ENCODE results near the gene USP35.

DNA sequence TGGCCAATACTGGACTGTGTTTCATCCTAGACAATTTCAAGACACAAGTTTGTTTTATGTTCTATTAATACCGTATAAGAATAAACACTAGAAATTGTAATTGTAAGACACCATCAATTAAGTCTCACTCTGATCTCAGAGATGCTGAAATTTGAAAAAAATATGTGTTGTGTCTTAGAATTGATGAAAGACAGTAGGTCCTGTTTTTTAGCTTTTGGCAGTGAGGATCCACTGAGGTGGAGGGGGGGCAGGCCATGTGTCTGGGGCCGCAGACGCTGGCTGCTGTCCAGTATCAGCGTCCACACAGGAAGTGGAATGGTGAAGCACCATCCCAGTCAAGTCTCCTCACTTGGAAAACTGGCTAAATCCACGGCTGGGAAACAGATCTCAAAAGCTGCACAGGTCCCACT lies 26.8 kb upstream of the USP35 start:
- TF ChIP-seq POLR2A (IDR thresholded peaks at IDR 0.05; ENCODE audit: borderline replicate concordance, extremely low read depth, insufficient read depth, insufficient read length) (no peak), SIN3A (IDR thresholded peaks at IDR 0.05; ENCODE audit: low read depth) (no peak), POLR2AphosphoS5 (IDR thresholded peaks at IDR 0.05; ENCODE audit: low read depth, low read length) (no peak), RAD21 (IDR thresholded peaks at IDR 0.05; ENCODE audit: low read depth) (no peak), TCF7L2 (IDR thresholded peaks at IDR 0.05; ENCODE audit: borderline replicate concordance, extremely low read depth, insufficient read depth, insufficient read length) (no peak), FOSL1 (IDR thresholded peaks at IDR 0.05; ENCODE audit: low read depth) (no peak), JUND (IDR thresholded peaks at IDR 0.05) (no peak), EZH2 (IDR thresholded peaks at IDR 0.05) (no peak), EZH2phosphoT487 (IDR thresholded peaks at IDR 0.05; ENCODE audit: borderline replicate concordance) (no peak), YY1 (IDR thresholded peaks at IDR 0.05; ENCODE audit: extremely low read depth, insufficient replicate concordance, low read depth, low read length) (no peak), SP1 (IDR thresholded peaks at IDR 0.05; ENCODE audit: low read depth) (no peak)
- TF ChIP-seq, protein P1, sequence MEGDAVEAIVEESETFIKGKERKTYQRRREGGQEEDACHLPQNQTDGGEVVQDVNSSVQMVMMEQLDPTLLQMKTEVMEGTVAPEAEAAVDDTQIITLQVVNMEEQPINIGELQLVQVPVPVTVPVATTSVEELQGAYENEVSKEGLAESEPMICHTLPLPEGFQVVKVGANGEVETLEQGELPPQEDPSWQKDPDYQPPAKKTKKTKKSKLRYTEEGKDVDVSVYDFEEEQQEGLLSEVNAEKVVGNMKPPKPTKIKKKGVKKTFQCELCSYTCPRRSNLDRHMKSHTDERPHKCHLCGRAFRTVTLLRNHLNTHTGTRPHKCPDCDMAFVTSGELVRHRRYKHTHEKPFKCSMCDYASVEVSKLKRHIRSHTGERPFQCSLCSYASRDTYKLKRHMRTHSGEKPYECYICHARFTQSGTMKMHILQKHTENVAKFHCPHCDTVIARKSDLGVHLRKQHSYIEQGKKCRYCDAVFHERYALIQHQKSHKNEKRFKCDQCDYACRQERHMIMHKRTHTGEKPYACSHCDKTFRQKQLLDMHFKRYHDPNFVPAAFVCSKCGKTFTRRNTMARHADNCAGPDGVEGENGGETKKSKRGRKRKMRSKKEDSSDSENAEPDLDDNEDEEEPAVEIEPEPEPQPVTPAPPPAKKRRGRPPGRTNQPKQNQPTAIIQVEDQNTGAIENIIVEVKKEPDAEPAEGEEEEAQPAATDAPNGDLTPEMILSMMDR (IDR thresholded peaks at IDR 0.05 in 2 of 3, conservative IDR thresholded peaks at IDR 0.05 in 1 of 3; ENCODE audit: borderline replicate concordance in 1 of 3, insufficient read depth in 1 of 3, low read depth in 2 of 3, low read length in 2 of 3), result no peak
- TF ChIP-seq, protein P2, sequence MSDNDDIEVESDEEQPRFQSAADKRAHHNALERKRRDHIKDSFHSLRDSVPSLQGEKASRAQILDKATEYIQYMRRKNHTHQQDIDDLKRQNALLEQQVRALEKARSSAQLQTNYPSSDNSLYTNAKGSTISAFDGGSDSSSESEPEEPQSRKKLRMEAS (IDR thresholded peaks at IDR 0.05), result no peak
- TF ChIP-seq, protein P3, sequence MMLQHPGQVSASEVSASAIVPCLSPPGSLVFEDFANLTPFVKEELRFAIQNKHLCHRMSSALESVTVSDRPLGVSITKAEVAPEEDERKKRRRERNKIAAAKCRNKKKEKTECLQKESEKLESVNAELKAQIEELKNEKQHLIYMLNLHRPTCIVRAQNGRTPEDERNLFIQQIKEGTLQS (IDR thresholded peaks at IDR 0.05), result no peak
